KMS-11 (cell line): ENCODE data around the gene FLYWCH1.

Source experiments
- H2AFZ ChIP-seq: fragments of 200-600 bp; sonication (generic); 2 replicates; pipeline ENCODE4 v1.6.1; 2016; ENCODE audit warnings: antibody characterized with exemption, mixed run types, low read depth
- H3K27ac ChIP-seq: fragments of 200-600 bp; sonication (generic); 2 replicates; pipeline ENCODE4 v1.6.1; 2016; ENCODE audit warnings: mild to moderate bottlenecking, mixed run types
- H3K27me3 ChIP-seq: fragments of 200-600 bp; sonication (generic); 2 replicates; pipeline ENCODE4 v1.6.1; 2017; ENCODE audit warnings: mild to moderate bottlenecking, low read depth, mixed run types, moderate library complexity; ENCODE audit not compliant: insufficient read depth
- H3K36me3 ChIP-seq: fragments of 200-600 bp; sonication (generic); 2 replicates; pipeline ENCODE4 v1.6.1; 2017; ENCODE audit warnings: mild to moderate bottlenecking, mixed run types; ENCODE audit not compliant: insufficient read depth
- H3K4me1 ChIP-seq: fragments of 200-600 bp; sonication (generic); 2 replicates; pipeline ENCODE4 v1.6.1; 2016; ENCODE audit warnings: mild to moderate bottlenecking, low read depth, mixed run types; ENCODE audit not compliant: poor library complexity, severe bottlenecking
- H3K4me2 ChIP-seq: fragments of 200-600 bp; sonication (generic); 2 replicates; pipeline ENCODE4 v1.7.0; 2016; ENCODE audit warnings: mild to moderate bottlenecking, mixed run types
- H3K4me3 ChIP-seq: fragments of 200-600 bp; sonication (generic); IDR thresholded peaks from 2 replicates; pipeline ENCODE4 v1.6.1; 2017; ENCODE audit warnings: low read depth, low read length, mixed read lengths; ENCODE audit not compliant: insufficient read depth
- H3K79me2 ChIP-seq: fragments of 200-600 bp; sonication (generic); 2 replicates; pipeline ENCODE4 v1.6.1; 2016; ENCODE audit warnings: low read depth, mixed run types; ENCODE audit not compliant: insufficient read depth
- H3K9ac ChIP-seq: fragments of 200-600 bp; sonication (generic); 2 replicates; pipeline ENCODE4 v1.6.1; 2016; ENCODE audit warnings: mild to moderate bottlenecking, mixed run types
- H4K20me1 ChIP-seq: fragments of 200-600 bp; sonication (generic); 2 replicates; pipeline ENCODE4 v1.6.1; 2016; ENCODE audit warnings: mild to moderate bottlenecking, mixed run types; ENCODE audit not compliant: insufficient read depth
- TF ChIP-seq, protein P1 (sequence below): fragments of 200-600 bp; sonication (generic); conservative IDR thresholded peaks from 2 replicates; pipeline ENCODE4 v1.6.1; 2017; ENCODE audit warnings: low read depth, mild to moderate bottlenecking, antibody characterized with exemption, low read length, moderate library complexity, mixed read lengths

The FLYWCH1 gene

GRCh38 chr16:2967721-2968161 lies 56.0 kb downstream of the FLYWCH1 start:
- Histone ChIP-seq H3K4me2 (peak overlapping the region; percentile 94), H3K4me1 (peaks cover 43% of the 10 kb centered on the region), H3K27ac (no peak overlapping the region), H3K36me3 (no peaks in the 10 kb centered on the region), H2AFZ (no peak overlapping the region), H4K20me1 (no peaks in the 10 kb centered on the region), H3K9ac (no peak overlapping the region), H3K4me3 (no peak overlapping the region), H3K79me2 (peaks cover 21% of the 10 kb centered on the region; the same call in 1 of the 2 replicates), H3K27me3 (peaks cover 17% of the 10 kb centered on the region)
- TF ChIP-seq, protein P1, sequence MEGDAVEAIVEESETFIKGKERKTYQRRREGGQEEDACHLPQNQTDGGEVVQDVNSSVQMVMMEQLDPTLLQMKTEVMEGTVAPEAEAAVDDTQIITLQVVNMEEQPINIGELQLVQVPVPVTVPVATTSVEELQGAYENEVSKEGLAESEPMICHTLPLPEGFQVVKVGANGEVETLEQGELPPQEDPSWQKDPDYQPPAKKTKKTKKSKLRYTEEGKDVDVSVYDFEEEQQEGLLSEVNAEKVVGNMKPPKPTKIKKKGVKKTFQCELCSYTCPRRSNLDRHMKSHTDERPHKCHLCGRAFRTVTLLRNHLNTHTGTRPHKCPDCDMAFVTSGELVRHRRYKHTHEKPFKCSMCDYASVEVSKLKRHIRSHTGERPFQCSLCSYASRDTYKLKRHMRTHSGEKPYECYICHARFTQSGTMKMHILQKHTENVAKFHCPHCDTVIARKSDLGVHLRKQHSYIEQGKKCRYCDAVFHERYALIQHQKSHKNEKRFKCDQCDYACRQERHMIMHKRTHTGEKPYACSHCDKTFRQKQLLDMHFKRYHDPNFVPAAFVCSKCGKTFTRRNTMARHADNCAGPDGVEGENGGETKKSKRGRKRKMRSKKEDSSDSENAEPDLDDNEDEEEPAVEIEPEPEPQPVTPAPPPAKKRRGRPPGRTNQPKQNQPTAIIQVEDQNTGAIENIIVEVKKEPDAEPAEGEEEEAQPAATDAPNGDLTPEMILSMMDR, result no peak

DNA sequence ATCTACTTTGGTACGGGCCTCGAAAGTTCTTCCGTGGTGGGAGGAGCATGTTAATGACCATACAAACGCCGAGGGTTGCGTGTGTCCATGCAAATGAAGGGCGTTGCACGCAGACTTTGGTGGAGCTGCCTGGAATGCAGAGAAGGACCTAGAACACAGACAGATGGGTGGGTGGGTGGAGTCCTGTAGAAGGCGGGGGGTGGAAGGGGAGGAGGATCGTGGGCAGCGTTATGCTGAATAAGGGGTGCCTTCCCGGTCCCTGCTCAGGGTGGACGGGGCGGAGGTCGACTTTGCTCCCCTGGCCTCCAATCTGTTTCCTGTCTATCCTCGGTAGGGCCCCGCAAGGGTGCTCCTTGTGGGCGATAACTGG lies 56.6 kb downstream of the FLYWCH1 start:
- peak overlapping the region; percentile 62; the same call in 1 of the 2 replicates for H3K27ac ChIP-seq
- no peak overlapping the region for H3K4me3 ChIP-seq
- peaks cover 11% of the 10 kb centered on the region for H3K27me3 ChIP-seq
- H3K9ac ChIP-seq, result peak overlapping the region; percentile 70; the same call in 1 of the 2 replicates
- H3K4me2 ChIP-seq, result peak overlapping the region; percentile 94
- TF ChIP-seq, protein P1, result no peak
- H2AFZ ChIP-seq, result peak overlapping the region; percentile 80
- no peaks in the 10 kb centered on the region for H3K36me3 ChIP-seq
- peaks cover 21% of the 10 kb centered on the region; the same call in 1 of the 2 replicates for H3K79me2 ChIP-seq
- H4K20me1 ChIP-seq, result no peaks in the 10 kb centered on the region
- H3K4me1 ChIP-seq, result peaks cover 37% of the 10 kb centered on the region

DNA sequence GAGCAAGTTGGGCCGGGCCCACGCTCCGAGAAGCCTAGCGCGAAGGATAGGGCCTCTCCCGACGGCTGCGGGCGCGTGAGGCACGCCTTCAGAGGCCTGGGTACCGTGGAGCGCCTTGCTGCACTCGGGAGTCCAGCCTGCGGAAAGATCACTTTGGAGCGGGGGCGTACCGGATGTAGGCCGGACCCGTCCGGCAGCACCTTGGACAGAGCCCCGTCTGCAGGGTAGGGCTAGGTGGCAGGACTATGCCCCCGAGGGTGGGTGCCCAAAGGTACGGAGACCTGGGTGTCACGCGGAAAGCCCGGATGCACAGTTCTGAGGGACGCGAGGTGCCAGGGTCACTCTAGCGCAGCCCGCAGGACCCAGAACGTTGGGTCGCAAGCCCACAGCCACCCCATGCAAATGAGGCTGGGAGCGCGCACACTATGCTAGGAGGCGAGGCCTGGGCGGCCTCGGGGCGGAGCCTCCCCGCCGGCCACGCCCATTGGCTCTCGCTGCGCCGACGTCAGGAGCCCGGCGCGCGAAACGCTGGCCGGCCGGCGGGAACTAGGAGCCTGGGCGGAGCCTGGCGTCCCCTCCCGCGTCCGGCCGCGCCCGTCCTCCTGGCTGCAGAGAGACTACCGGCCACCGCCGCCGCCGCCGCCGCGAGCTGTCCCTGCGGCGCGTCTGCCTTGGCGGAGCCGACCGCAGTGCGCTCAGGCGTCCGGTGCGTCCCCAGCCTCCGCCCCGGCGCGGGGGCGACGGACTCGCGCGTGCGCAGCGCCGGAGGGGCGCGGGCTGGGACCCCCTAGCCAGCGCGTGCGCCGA lies 57.2 kb downstream of the FLYWCH1 start, which contains the start of gene PAQR4:
Gene PAQR4 (plus strand): TSS at position 611 of the 807 bp plus-strand sequence. CDS start 327 bp downstream, outside the sequence.
- Histone ChIP-seq H2AFZ (peak within 1 kb of the TSS; percentile 80), H3K27ac (peak within 1 kb of the TSS; percentile 62)

GRCh38 chr16:2969545-2970521 lies 58.1 kb downstream of the FLYWCH1 start:
- Histone ChIP-seq H4K20me1 (no peaks in the 10 kb centered on the region), H3K4me1 (peaks cover 24% of the 10 kb centered on the region), H3K4me2 (peak overlapping the region; percentile 94), H3K27me3 (no peaks in the 10 kb centered on the region), H3K36me3 (no peaks in the 10 kb centered on the region), H3K27ac (peak overlapping the region; percentile 62), H3K9ac (peak overlapping the region; percentile 70), H2AFZ (peak overlapping the region; percentile 80), H3K79me2 (peaks cover 21% of the 10 kb centered on the region; the same call in 1 of the 2 replicates), H3K4me3 (no peak overlapping the region)
- TF ChIP-seq, protein P1, result peak; percentile 52

More for the DNA sequence above, 57.2 kb downstream of the FLYWCH1 start, which contains the start of gene PAQR4:
- Histone ChIP-seq H3K4me1 (peaks cover 32% of the 10 kb centered on the region), H3K27me3 (peaks cover 5% of the 10 kb centered on the region), H3K79me2 (peaks cover 21% of the 10 kb centered on the region; the same call in 1 of the 2 replicates), H3K36me3 (no peaks in the 10 kb centered on the region), H3K4me3 (no peak within 1 kb of the TSS), H3K4me2 (peak within 1 kb of the TSS; percentile 94), H3K9ac (peak within 1 kb of the TSS; percentile 70), H4K20me1 (no peaks in the 10 kb centered on the region)
- TF ChIP-seq, protein P1, result no peak
